OCI-LY7 (cell line): Measurements from ENCODE around the gene CST9.

ENCODE experiments used
- EZH2phosphoT487 ChIP-seq: fragments of 200-600 bp; sonication (generic); IDR thresholded peaks from 2 replicates; pipeline ENCODE4 v1.6.1; 2018; ENCODE audit warnings: low read depth, borderline replicate concordance, mild to moderate bottlenecking, mixed run types, antibody characterized with exemption, low read length, moderate library complexity, mixed read lengths
- TF ChIP-seq, protein P1 (sequence below): fragments of 200-600 bp; sonication (generic); conservative IDR thresholded peaks from 2 replicates; pipeline ENCODE4 v1.5.1; 2014; ENCODE audit warnings: mild to moderate bottlenecking, antibody characterized with exemption, low read length, moderate library complexity, mixed read lengths

DNA sequence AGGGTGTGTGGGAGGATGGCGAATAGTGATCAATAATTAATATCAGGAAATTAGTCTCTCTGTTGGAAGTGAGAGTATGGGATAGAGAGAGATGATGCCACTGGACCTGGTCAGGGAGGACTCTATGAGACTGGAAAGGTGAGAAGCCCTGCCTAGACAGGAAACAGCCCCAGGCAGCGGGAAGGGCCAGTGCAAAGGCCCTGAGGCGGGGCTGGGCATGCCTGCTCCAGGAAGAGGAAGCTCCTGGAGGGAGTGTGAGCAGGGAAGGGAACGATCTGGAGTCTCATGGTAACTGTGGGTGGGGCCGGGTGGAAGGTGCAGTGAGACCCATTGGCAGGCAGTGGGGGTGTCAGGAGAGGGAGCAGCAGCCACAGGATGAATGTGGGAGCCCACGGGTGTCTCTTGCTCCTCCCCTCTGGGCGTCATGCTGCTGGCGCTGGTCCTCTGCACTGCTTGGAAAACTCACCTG, 33.8 kb upstream of the CST9 start:
- TF ChIP-seq, protein P1, sequence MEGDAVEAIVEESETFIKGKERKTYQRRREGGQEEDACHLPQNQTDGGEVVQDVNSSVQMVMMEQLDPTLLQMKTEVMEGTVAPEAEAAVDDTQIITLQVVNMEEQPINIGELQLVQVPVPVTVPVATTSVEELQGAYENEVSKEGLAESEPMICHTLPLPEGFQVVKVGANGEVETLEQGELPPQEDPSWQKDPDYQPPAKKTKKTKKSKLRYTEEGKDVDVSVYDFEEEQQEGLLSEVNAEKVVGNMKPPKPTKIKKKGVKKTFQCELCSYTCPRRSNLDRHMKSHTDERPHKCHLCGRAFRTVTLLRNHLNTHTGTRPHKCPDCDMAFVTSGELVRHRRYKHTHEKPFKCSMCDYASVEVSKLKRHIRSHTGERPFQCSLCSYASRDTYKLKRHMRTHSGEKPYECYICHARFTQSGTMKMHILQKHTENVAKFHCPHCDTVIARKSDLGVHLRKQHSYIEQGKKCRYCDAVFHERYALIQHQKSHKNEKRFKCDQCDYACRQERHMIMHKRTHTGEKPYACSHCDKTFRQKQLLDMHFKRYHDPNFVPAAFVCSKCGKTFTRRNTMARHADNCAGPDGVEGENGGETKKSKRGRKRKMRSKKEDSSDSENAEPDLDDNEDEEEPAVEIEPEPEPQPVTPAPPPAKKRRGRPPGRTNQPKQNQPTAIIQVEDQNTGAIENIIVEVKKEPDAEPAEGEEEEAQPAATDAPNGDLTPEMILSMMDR: no peak
- TF ChIP-seq EZH2phosphoT487: no peak
